ENCODE data around the gene LRP1. TPM values are rescaled to one million over a fixed set of nuclear protein-coding genes. Genes with fewer than 3 reads are reported as not detected.
A peak's percentile ranks its signal among the peaks of the same experiment; 100 is the strongest.

The LRP1 gene
- total RNA-seq, 2 experiments from 2014 or later, result 0.33 to 0.85 TPM

DNA sequence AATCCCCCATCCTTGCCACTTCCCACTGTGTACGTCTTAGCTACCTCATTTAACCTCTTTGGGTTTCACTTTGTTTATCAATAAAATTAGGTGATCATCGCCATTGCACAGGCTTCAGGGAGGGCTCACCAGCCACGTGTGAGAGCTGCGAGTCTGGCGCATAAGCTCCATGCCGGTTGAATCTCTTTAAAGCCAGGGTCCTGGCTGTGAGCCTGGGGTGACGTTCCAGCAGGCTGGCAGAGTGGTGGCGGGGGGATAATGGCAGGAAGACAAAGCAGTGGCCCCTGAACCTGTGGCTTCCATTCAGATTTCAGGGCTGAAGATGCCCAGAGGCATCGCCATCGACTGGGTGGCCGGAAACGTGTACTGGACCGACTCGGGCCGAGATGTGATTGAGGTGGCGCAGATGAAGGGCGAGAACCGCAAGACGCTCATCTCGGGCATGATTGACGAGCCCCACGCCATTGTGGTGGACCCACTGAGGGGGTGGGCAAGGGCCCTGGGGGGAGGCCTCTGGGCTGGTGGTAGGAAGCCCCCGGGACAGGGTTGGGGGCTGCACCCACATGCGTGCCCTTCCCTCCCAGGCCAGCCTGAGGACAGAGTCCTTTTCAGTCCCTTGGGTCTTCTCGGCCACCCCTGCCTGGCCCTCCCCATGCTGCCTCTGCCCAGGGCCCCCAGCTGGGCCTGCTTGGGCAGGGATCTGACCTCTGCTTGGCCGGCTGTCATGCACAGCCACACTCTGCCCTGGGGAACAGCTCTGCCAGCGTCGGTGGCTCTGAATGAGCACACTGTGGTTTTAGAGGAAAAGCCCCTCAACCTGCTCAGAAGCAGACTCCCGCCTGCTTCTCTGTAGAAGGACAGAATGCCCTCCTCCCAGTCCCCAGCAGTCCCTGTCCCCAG is 79.7 kb downstream of the LRP1 start:
- Mint-ChIP-seq H3K27ac (no peak overlapping the region), H3K36me3 (no peaks in the 10 kb centered on the region), H3K9me3 (ENCODE audit: low read depth) (no peaks in the 10 kb centered on the region), H3K4me1 (no peaks in the 10 kb centered on the region), H3K27me3 (no peaks in the 10 kb centered on the region), H3K4me3 (no peak overlapping the region)
- no peak for ATAC-seq
- CTCF ChIA-PET, result interaction anchor here (15.4 kb wide), 1 partner anchor 36 kb away, joined by 647 read pairs; the partner anchor contains the start of gene STAC3
- no peak for DNase-seq

DNA sequence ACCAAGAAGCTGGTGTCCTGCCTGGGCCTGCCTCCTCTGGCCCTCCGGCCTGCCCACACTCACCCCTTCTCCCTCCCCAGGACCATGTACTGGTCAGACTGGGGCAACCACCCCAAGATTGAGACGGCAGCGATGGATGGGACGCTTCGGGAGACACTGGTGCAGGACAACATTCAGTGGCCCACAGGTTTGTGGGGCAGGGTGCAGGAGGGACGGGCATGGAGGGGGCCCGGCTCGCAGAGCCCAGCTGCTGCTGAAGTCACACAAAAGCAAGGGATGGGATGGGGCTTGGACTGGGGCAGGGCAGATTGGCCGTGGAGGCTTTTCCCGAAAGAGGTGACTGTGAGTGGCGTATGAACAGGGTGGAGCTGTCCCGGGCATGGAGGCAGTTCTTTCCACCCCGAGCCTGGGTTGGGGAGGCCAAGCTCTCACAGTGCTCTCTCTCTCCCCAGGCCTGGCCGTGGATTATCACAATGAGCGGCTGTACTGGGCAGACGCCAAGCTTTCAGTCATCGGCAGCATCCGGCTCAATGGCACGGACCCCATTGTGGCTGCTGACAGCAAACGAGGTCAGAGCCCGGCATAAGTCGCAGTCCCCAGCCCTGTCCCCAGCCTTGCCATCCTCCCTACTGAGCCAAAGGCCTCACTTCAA is 80.5 kb downstream of the LRP1 start:
- H3K4me1 Mint-ChIP-seq, result peaks cover 6% of the 10 kb centered on the region
- H3K27me3 Mint-ChIP-seq, result peaks cover 6% of the 10 kb centered on the region
- no peaks in the 10 kb centered on the region for H3K9me3 Mint-ChIP-seq (ENCODE audit: low read depth)
- ATAC-seq (no peak), DNase-seq (no peak)
- no peaks in the 10 kb centered on the region for H3K36me3 Mint-ChIP-seq
- no peak overlapping the region for H3K4me3 Mint-ChIP-seq
- CTCF ChIA-PET, result interaction anchor here (15.4 kb wide), 1 partner anchor 35 kb away, joined by 647 read pairs; the partner anchor contains the start of gene STAC3
- H3K27ac Mint-ChIP-seq, result no peak overlapping the region

DNA sequence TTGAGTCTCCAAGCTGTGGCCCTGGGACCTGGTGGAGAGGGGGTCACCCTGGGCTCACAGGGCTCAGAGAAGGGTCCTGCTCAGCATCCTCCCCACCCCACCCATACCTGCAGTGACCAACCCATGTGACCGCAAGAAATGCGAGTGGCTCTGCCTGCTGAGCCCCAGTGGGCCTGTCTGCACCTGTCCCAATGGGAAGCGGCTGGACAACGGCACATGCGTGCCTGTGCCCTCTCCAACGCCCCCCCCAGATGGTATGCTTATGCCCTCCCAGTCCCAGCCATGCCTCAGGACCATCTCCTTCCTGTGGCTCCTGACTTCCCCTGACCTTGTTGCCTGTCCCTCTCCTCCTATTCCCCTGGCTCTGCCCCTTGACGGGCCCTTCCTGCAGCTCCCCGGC is 81.6 kb downstream of the LRP1 start:
- peaks cover 15% of the 10 kb centered on the region for H3K4me1 Mint-ChIP-seq
- H3K9me3 Mint-ChIP-seq (ENCODE audit: low read depth), result no peaks in the 10 kb centered on the region
- no peak overlapping the region for H3K4me3 Mint-ChIP-seq
- no peaks in the 10 kb centered on the region for H3K36me3 Mint-ChIP-seq
- CTCF ChIA-PET, result interaction anchor here (15.4 kb wide), 1 partner anchor 34 kb away, joined by 647 read pairs; the partner anchor contains the start of gene STAC3
- no peak overlapping the region for H3K27ac Mint-ChIP-seq
- DNase-seq, result no peak
- H3K27me3 Mint-ChIP-seq, result peaks cover 17% of the 10 kb centered on the region
- ATAC-seq, result no peak

DNA sequence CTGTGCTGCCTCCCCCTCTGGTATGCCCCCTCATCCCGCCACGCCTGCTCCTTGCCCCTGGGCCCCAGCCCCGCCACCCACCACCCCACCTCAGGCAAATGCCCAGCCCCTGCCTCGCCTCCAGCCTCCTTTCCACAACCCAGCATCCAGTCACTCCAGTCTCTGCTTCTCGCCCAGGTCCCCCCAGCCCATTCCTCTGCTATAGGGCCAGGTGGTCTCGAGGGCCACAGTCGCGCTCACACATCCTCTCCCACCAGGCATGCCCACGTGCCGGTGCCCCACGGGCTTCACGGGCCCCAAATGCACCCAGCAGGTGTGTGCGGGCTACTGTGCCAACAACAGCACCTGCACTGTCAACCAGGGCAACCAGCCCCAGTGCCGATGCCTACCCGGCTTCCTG is 82.2 kb downstream of the LRP1 start:
- Mint-ChIP-seq H3K36me3 (no peaks in the 10 kb centered on the region), H3K27ac (no peak overlapping the region), H3K4me1 (peaks cover 19% of the 10 kb centered on the region), H3K9me3 (ENCODE audit: low read depth) (no peaks in the 10 kb centered on the region), H3K4me3 (no peak overlapping the region), H3K27me3 (peaks cover 23% of the 10 kb centered on the region)
- ATAC-seq (no peak), DNase-seq (no peak)
- CTCF ChIA-PET, result interaction anchor here (15.4 kb wide), 1 partner anchor 34 kb away, joined by 647 read pairs; the partner anchor contains the start of gene STAC3

DNA sequence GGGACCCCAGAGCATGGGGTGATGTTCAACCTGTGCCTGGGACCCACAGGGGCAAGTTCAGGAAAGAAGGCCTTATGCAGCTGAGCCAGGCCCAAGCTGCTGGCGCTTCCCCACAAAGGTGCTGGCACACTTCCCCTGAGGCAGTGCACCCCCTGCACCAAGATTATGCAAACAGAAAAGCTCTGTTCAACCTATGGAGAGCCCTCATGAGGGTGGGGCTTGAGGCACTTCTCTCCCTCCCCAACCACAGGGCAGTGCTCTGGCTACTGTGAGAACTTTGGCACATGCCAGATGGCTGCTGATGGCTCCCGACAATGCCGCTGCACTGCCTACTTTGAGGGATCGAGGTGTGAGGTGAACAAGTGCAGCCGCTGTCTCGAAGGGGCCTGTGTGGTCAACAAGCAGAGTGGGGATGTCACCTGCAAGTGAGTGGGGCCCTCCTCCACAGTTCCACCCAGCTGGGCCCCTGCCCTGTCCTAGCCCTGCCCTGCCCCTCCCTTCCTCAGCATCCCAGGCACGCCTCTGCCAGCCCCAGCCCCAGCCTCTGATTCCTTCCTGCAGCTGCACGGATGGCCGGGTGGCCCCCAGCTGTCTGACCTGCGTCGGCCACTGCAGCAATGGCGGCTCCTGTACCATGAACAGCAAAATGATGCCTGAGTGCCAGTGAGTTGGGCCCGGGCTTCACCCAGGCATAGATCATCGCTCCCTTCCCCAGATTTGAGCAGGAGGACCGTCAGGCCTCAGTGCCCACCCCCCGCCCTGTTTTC is 82.8 kb downstream of the LRP1 start:
- H3K9me3 Mint-ChIP-seq (ENCODE audit: low read depth), result no peaks in the 10 kb centered on the region
- no peak for ATAC-seq
- no peaks in the 10 kb centered on the region for H3K36me3 Mint-ChIP-seq
- H3K4me3 Mint-ChIP-seq, result no peak overlapping the region
- CTCF ChIA-PET, result interaction anchor here (15.4 kb wide), 1 partner anchor 33 kb away, joined by 647 read pairs; the partner anchor contains the start of gene STAC3
- DNase-seq, result no peak
- no peak overlapping the region for H3K27ac Mint-ChIP-seq
- peaks cover 25% of the 10 kb centered on the region for H3K4me1 Mint-ChIP-seq
- peaks cover 29% of the 10 kb centered on the region for H3K27me3 Mint-ChIP-seq

DNA sequence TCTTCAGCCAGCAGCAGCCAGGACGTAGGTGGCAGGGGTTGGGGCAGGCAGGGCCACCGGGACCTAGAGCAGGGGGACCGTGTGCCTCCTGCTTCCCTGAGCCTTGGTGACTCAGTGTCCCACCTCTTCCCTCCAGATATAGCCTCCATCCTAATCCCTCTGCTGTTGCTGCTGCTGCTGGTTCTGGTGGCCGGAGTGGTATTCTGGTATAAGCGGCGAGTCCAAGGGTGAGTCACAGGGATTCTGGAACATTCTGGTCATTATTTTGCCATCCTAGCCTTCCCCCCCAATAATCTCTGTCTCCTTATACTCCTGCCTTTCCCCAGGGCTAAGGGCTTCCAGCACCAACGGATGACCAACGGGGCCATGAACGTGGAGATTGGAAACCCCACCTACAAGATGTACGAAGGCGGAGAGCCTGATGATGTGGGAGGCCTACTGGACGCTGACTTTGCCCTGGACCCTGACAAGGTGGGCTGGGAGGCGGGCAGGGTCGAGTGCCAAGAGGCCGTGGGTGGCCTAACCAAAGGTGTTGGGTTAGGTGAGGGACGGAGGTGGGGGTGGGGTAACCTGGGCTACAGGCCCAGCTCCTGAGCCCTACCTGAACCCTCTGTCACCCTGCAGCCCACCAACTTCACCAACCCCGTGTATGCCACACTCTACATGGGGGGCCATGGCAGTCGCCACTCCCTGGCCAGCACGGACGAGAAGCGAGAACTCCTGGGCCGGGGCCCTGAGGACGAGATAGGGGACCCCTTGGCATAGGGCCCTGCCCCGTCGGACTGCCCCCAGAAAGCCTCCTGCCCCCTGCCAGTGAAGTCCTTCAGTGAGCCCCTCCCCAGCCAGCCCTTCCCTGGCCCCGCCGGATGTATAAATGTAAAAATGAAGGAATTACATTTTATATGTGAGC is 83.8 kb downstream of the LRP1 start:
- no peak overlapping the region for H3K27ac Mint-ChIP-seq
- H3K4me3 Mint-ChIP-seq, result no peak overlapping the region
- DNase-seq (no peak), ATAC-seq (no peak)
- no peaks in the 10 kb centered on the region for H3K9me3 Mint-ChIP-seq (ENCODE audit: low read depth)
- H3K27me3 Mint-ChIP-seq, result peaks cover 30% of the 10 kb centered on the region
- CTCF ChIA-PET, result interaction anchor here (1.3 to 15.4 kb wide), 7 partner anchors 14 to 530 kb away, joined by 3 to 647 read pairs (median 16); partner anchors contain the start of genes SHMT2 and STAC3
- H3K36me3 Mint-ChIP-seq, result no peaks in the 10 kb centered on the region
- peaks cover 25% of the 10 kb centered on the region for H3K4me1 Mint-ChIP-seq

DNA sequence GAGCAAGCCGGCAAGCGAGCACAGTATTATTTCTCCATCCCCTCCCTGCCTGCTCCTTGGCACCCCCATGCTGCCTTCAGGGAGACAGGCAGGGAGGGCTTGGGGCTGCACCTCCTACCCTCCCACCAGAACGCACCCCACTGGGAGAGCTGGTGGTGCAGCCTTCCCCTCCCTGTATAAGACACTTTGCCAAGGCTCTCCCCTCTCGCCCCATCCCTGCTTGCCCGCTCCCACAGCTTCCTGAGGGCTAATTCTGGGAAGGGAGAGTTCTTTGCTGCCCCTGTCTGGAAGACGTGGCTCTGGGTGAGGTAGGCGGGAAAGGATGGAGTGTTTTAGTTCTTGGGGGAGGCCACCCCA is 84.4 kb downstream of the LRP1 start:
- CTCF ChIA-PET, result interaction anchor here (0.6 to 15.4 kb wide), 24 partner anchors 15 to 529 kb away, joined by 3 to 647 read pairs (median 4); partner anchors contain the start of genes GLI1, NAB2, SHMT2 and STAC3
- Mint-ChIP-seq H3K4me1 (peaks cover 30% of the 10 kb centered on the region), H3K27me3 (peaks cover 36% of the 10 kb centered on the region), H3K36me3 (no peaks in the 10 kb centered on the region), H3K27ac (no peak overlapping the region), H3K4me3 (no peak overlapping the region), H3K9me3 (ENCODE audit: low read depth) (no peaks in the 10 kb centered on the region)
- no peak for DNase-seq
- ATAC-seq, result no peak

DNA sequence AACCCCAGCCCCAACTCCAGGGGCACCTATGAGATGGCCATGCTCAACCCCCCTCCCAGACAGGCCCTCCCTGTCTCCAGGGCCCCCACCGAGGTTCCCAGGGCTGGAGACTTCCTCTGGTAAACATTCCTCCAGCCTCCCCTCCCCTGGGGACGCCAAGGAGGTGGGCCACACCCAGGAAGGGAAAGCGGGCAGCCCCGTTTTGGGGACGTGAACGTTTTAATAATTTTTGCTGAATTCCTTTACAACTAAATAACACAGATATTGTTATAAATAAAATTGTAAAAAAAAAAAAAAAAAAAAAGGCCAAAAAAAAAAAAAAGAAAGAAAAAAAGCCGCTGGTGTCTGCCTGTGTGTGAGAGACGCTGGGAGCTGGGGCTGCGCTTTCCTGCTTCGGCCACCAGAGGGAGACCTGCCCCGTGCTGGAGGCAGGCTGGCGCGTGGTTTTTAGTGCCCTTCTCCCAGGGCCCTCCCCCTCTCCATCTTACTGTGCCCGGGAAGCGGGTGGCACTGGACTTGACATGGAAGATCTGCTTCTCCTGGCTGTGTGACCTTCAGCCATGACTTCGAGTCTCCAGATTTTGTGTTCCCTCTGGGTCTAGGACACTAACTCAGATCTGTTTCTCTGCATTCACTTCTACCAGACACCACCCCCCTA is 84.9 kb downstream of the LRP1 start:
- Mint-ChIP-seq H3K4me3 (no peak overlapping the region), H3K27ac (no peak overlapping the region), H3K36me3 (no peaks in the 10 kb centered on the region), H3K4me1 (peaks cover 30% of the 10 kb centered on the region), H3K27me3 (peaks cover 41% of the 10 kb centered on the region), H3K9me3 (ENCODE audit: low read depth) (no peaks in the 10 kb centered on the region)
- DNase-seq (peak; percentile 89), ATAC-seq (peak; percentile 57)
- CTCF ChIA-PET, result interaction anchor here (0.6 to 15.4 kb wide), 37 partner anchors 14 to 1560 kb away, joined by 3 to 647 read pairs (median 4); partner anchors contain the start of genes GLI1, INHBE, NAB2 and SHMT2

DNA sequence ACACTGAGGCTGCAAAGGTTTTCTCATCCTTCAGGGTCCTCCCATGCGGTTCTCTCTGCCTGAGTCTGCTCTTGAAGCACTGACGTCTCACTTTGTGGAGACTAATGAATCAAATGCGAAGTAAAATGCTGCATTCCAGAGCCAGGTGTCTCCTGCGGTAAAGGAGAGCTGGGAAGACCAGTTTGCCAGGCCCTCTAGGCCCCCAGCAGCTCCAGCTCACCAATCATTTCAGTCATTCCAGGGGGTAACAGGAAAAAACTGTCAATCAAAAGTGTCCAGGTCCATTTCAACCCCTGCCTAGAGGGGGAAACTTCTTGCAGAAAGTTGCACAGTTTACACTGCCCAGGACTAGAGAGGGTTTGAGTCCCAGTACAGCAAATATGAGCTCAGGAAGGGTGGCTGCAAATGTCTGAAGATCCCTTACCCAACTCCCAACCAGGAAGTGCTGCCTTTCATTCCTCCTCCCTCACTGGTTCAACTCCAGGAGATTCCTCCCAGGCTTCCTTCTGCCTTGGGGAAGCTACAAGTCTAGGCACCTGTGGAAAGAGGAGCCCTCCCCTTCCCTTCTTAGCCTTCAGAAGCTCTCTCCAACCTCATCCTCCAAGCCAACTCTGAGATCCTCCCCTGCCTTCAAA is 85.6 kb downstream of the LRP1 start:
- Mint-ChIP-seq H3K4me1 (peaks cover 30% of the 10 kb centered on the region), H3K27ac (no peak overlapping the region), H3K27me3 (peaks cover 48% of the 10 kb centered on the region), H3K9me3 (ENCODE audit: low read depth) (no peaks in the 10 kb centered on the region), H3K36me3 (no peaks in the 10 kb centered on the region), H3K4me3 (no peak overlapping the region)
- DNase-seq, result no peak
- ATAC-seq, result no peak
- CTCF ChIA-PET, result interaction anchor here (0.6 to 15.4 kb wide), 42 partner anchors 8 to 1560 kb away, joined by 3 to 647 read pairs (median 4); partner anchors contain the start of genes GLI1, INHBE, SHMT2 and SMARCC2

DNA sequence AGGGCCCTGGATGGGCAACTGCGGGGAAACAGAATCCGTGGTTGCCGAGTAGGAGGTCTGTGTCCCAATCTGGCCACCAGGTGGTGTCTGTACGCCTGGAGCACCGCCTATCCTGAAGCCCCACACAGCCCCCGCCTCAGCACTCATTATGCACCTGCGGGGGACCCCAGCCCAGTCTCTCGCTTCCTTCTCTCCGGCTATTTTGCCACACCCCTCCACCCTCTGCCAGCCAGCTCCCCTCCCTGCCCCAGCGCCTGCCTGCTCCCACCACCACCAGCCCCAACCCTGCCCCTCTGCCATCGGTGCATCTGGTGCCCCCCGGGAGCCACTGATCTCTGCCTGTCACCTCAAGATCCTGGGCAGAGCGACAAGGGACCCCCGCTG is 86.1 kb downstream of the LRP1 start:
- no peaks in the 10 kb centered on the region for H3K9me3 Mint-ChIP-seq (ENCODE audit: low read depth)
- no peaks in the 10 kb centered on the region for H3K36me3 Mint-ChIP-seq
- peaks cover 30% of the 10 kb centered on the region for H3K4me1 Mint-ChIP-seq
- ATAC-seq, result peak; percentile 59
- no peak overlapping the region for H3K4me3 Mint-ChIP-seq
- H3K27ac Mint-ChIP-seq, result no peak overlapping the region
- peak; percentile 81 for DNase-seq
- H3K27me3 Mint-ChIP-seq, result peaks cover 53% of the 10 kb centered on the region
- CTCF ChIA-PET, result interaction anchor here (0.6 to 15.4 kb wide), 29 partner anchors 9 to 1025 kb away, joined by 3 to 647 read pairs (median 5); partner anchors contain the start of genes GLI1, INHBE, SHMT2 and SMARCC2

DNA sequence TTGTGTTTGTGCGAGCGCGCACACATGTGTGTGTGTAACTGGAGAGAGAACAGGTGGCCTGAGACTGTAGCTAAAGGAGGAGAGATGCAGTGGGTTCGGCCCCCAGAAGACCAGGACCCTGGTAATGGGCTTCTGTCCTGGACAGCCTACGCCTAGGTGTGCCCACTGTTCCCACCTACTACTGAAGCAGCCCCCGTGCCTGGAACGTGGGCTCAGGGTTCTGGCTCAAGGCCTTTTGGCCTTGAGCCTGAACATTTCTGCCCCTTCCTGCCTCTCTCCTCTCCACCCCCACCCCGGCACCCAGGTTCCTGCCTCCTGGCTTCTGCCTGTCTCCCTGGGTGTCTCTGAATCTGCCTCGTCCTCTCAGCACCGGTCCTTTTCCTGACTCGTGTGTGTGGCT is 86.8 kb downstream of the LRP1 start:
- no peak overlapping the region for H3K27ac Mint-ChIP-seq
- no peaks in the 10 kb centered on the region for H3K36me3 Mint-ChIP-seq
- ATAC-seq, result no peak
- no peak for DNase-seq
- H3K9me3 Mint-ChIP-seq (ENCODE audit: low read depth), result no peaks in the 10 kb centered on the region
- H3K4me1 Mint-ChIP-seq, result peaks cover 30% of the 10 kb centered on the region
- H3K4me3 Mint-ChIP-seq, result no peak overlapping the region
- CTCF ChIA-PET, result interaction anchor here (0.6 to 15.4 kb wide), 13 partner anchors 9 to 243 kb away, joined by 3 to 647 read pairs (median 14); partner anchors contain the start of genes GLI1, INHBE, SHMT2 and STAC3
- peaks cover 58% of the 10 kb centered on the region for H3K27me3 Mint-ChIP-seq
